IPS-NIHi7 (cell line): ENCODE data around the gene SLC66A1.

Source experiments
- DNase-seq: peaks from one replicate; pipeline ENCODE4 v3.0.0; 2012; ENCODE audit warnings: mixed read lengths; ENCODE audit errors: extremely low spot score

SLC66A1 gene

GRCh38 chr1:19325368-19325957, 13.3 kb downstream of the SLC66A1 start:
- DNase-seq = no peak

- no peak for DNase-seq
These were observed 14.0 kb downstream of the SLC66A1 start for GRCh38 chr1:19325958-19326747.

- no peak for DNase-seq
These were observed 14.6 kb downstream of the SLC66A1 start for GRCh38 chr1:19326748-19327065.

GRCh38 chr1:19327301-19327700, 15.2 kb downstream of the SLC66A1 start:
- no peak for DNase-seq

- DNase-seq = no peak
These were observed 15.6 kb downstream of the SLC66A1 start for GRCh38 chr1:19327736-19328135.

GRCh38 chr1:19328486-19328885, 16.4 kb downstream of the SLC66A1 start:
- DNase-seq = no peak

GRCh38 chr1:19329188-19329587, 17.1 kb downstream of the SLC66A1 start:
- DNase-seq = no peak

- no peak for DNase-seq
These were observed 17.5 kb downstream of the SLC66A1 start for GRCh38 chr1:19329611-19330010.

GRCh38 chr1:19330449-19331135, 18.5 kb downstream of the SLC66A1 start:
- DNase-seq = no peak

GRCh38 chr1:19331262-19331878, 19.2 kb downstream of the SLC66A1 start:
- no peak for DNase-seq

- no peak for DNase-seq
These were observed 20.7 kb downstream of the SLC66A1 start for GRCh38 chr1:19332832-19333231.

- DNase-seq = no peak
These were observed 21.6 kb downstream of the SLC66A1 start for GRCh38 chr1:19333587-19334354.

- no peak for DNase-seq
These were observed 24.4 kb downstream of the SLC66A1 start for GRCh38 chr1:19336543-19336942.

- no peak for DNase-seq
These were observed 25.2 kb downstream of the SLC66A1 start for GRCh38 chr1:19337289-19337688.

GRCh38 chr1:19338323-19338762, 26.2 kb downstream of the SLC66A1 start:
- peak; percentile 77 for DNase-seq

GRCh38 chr1:19339214-19339861, 27.2 kb downstream of the SLC66A1 start:
- no peak for DNase-seq

- no peak for DNase-seq
These were observed 28.3 kb downstream of the SLC66A1 start for GRCh38 chr1:19340387-19340937.

- peak; percentile 92 for DNase-seq
These were observed 29.3 kb downstream of the SLC66A1 start for GRCh38 chr1:19341201-19342061.

GRCh38 chr1:19342062-19342750, 30.1 kb downstream of the SLC66A1 start:
- DNase-seq = no peak
